NCI-H2227 treated with DMSO at 0.1 percent for 48 hours (cell line): ENCODE results near the gene NPSR1.
A peak's percentile ranks its signal among the peaks of the same experiment; 100 is the strongest.

ENCODE experiments used
- DNase-seq: peaks from one replicate; lab custom pipeline; 2025; lab: John Stamatoyannopoulos, UW

The NPSR1 gene

GRCh38 chr7:34723338-34723737 lies 65.3 kb downstream of the NPSR1 start:
- DNase-seq, result no peak

- no peak for DNase-seq
Observed at GRCh38 chr7:34723866-34724490, 66.0 kb downstream of the NPSR1 start.

- DNase-seq, result no peak
Observed at GRCh38 chr7:34726221-34726620, 68.2 kb downstream of the NPSR1 start.

- DNase-seq, result no peak
Observed at GRCh38 chr7:34727464-34727995, 69.5 kb downstream of the NPSR1 start.

GRCh38 chr7:34728156-34728555 lies 70.1 kb downstream of the NPSR1 start:
- no peak for DNase-seq

- no peak for DNase-seq
Observed at GRCh38 chr7:34734771-34735170, 76.8 kb downstream of the NPSR1 start.

- DNase-seq, result no peak
Observed at GRCh38 chr7:34735526-34735925, 77.5 kb downstream of the NPSR1 start.

- no peak for DNase-seq
Observed at GRCh38 chr7:34739651-34740300, 81.8 kb downstream of the NPSR1 start.

- no peak for DNase-seq
Observed at GRCh38 chr7:34740840-34741239, 82.8 kb downstream of the NPSR1 start.

- DNase-seq, result no peak
Observed at GRCh38 chr7:34747176-34747781, 89.3 kb downstream of the NPSR1 start.

- peak; percentile 5 for DNase-seq
Observed at GRCh38 chr7:34747867-34748727, 90.1 kb downstream of the NPSR1 start.

- DNase-seq, result no peak
Observed at GRCh38 chr7:34748728-34749089, 90.7 kb downstream of the NPSR1 start.

- no peak for DNase-seq
Observed at GRCh38 chr7:34749446-34749845, 91.4 kb downstream of the NPSR1 start.

GRCh38 chr7:34750209-34750608 lies 92.2 kb downstream of the NPSR1 start:
- DNase-seq, result no peak

GRCh38 chr7:34750636-34751035 lies 92.6 kb downstream of the NPSR1 start:
- DNase-seq, result no peak

GRCh38 chr7:34751725-34752643 lies 94.0 kb downstream of the NPSR1 start:
- no peak for DNase-seq

GRCh38 chr7:34752929-34753328 lies 94.9 kb downstream of the NPSR1 start:
- no peak for DNase-seq

GRCh38 chr7:34755008-34755407 lies 97.0 kb downstream of the NPSR1 start:
- DNase-seq, result no peak

- no peak for DNase-seq
Observed at GRCh38 chr7:34756025-34756437, 98.0 kb downstream of the NPSR1 start.

GRCh38 chr7:34756691-34757090 lies 98.7 kb downstream of the NPSR1 start:
- DNase-seq, result no peak

GRCh38 chr7:34757570-34758110 lies 99.6 kb downstream of the NPSR1 start:
- DNase-seq, result no peak
